Neural progenitor cell (in vitro differentiated cells): ENCODE results near the gene AFF3.

Experiments
- EZH2 ChIP-seq: fragments of 200-600 bp; sonication (generic); IDR thresholded peaks from 2 replicates; pipeline ENCODE4 v1.6.1; 2017; ENCODE audit warnings: antibody characterized with exemption, mild to moderate bottlenecking, moderate library complexity
- TF ChIP-seq, protein P1 (sequence below): fragments of 200-600 bp; sonication (generic); IDR thresholded peaks from 2 replicates; pipeline ENCODE4 v1.5.1; 2017; ENCODE audit warnings: antibody characterized with exemption, mild to moderate bottlenecking

DNA sequence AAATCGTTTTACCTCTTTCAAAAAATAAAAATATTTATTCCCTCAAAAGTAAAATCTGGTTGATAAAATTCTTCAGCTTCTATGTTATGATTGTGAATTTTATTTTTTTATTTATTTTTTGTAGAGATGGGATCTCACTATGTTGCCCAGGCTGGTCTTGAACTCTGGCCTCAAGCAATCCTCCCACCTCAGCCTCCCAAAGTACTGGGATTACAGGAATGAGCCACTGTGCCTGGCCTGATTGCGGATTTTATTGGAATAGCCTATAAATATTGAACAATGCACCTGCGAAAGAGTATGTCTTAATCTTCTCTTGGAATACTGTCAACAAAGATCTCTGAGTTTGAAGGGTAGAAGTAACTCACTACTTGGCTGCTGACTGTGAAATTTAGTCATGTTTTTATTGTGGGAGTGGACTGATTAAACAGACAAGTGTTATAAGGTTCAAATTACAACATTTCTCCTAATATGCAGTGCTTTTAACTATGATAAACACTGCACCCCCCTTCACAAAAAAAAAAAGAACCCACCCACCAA lies 138.0 kb downstream of the AFF3 start:
- TF ChIP-seq EZH2, result no peak
- TF ChIP-seq, protein P1, sequence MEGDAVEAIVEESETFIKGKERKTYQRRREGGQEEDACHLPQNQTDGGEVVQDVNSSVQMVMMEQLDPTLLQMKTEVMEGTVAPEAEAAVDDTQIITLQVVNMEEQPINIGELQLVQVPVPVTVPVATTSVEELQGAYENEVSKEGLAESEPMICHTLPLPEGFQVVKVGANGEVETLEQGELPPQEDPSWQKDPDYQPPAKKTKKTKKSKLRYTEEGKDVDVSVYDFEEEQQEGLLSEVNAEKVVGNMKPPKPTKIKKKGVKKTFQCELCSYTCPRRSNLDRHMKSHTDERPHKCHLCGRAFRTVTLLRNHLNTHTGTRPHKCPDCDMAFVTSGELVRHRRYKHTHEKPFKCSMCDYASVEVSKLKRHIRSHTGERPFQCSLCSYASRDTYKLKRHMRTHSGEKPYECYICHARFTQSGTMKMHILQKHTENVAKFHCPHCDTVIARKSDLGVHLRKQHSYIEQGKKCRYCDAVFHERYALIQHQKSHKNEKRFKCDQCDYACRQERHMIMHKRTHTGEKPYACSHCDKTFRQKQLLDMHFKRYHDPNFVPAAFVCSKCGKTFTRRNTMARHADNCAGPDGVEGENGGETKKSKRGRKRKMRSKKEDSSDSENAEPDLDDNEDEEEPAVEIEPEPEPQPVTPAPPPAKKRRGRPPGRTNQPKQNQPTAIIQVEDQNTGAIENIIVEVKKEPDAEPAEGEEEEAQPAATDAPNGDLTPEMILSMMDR, result no peak
